GM06990 (cell line): ENCODE measurements around the gene RNF121.

Experiments used
- DNase-seq: peaks from one replicate; pipeline ENCODE4 v3.0.0-alpha.2; 2011; ENCODE audit not compliant: insufficient read length; ENCODE audit errors: extremely low read depth
- H3K27me3 ChIP-seq: replicated peaks from 2 replicates; pipeline ENCODE4 v1.6.0; 2011; ENCODE audit warnings: low read length; ENCODE audit not compliant: control insufficient read depth, insufficient read depth
- H3K36me3 ChIP-seq: 2 replicates; pipeline ENCODE4 v1.5.1; 2011; ENCODE audit warnings: low read length; ENCODE audit not compliant: control insufficient read depth, insufficient read depth
- H3K4me3 ChIP-seq: replicated peaks from 2 replicates; pipeline ENCODE4 v1.5.1; 2011; ENCODE audit warnings: low read depth, mild to moderate bottlenecking, control low read depth, low read length
- CTCF ChIP-seq: IDR thresholded peaks from 2 replicates; pipeline ENCODE4 v1.5.1; 2011; ENCODE audit warnings: low read length, control low read depth, mild to moderate bottlenecking, inconsistent platforms; ENCODE audit not compliant: insufficient read depth, poor library complexity, severe bottlenecking

The RNF121 gene

DNA sequence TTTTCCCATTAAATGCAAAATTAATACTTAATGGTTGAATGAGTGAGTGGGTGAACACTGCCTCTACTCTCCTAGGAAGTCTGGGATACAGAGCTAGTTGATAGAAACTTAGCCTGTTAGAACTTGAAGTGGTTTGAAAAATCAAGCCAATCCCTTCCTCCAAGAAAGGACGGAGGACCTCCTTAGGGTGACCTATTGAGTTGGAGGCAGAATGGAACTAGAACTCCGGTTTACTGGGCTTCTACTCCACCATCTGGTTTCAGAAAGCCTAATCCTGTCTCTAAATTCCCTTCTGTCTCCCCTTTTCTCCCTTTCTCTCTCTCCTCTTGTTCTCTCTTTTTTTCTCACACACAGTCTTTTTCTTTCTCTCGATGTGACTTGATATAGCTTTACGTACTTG lies 50.2 kb downstream of the RNF121 start:
- DNase-seq = no peak
- no peaks in the 10 kb centered on the region for H3K27me3 ChIP-seq
- H3K36me3 ChIP-seq = peaks cover 11% of the 10 kb centered on the region
- TF ChIP-seq CTCF = no peak
- no peak overlapping the region for H3K4me3 ChIP-seq

DNA sequence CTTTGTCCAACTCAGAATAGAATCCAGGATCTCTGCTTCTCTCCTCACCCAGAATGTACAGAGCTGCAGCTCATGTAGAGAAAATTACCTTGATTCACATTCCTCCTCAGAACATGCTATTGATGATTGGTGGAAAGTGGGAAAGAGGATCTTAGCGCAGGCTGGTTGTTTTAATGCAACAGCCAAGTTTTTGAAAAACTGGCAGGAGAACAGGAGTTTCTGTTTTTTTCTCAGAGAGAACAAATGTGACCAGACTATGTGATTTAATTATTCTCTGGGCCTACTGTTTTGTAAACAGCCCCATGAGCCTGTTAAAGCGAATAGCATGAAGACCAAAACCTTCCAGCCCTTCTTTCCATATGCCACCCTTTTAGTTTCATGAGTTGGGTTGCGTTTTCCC lies 50.8 kb downstream of the RNF121 start:
- no peak for DNase-seq
- TF ChIP-seq CTCF = no peak
- Histone ChIP-seq H3K27me3 (no peaks in the 10 kb centered on the region), H3K4me3 (no peak overlapping the region), H3K36me3 (peaks cover 11% of the 10 kb centered on the region)

- no peaks in the 10 kb centered on the region for H3K27me3 ChIP-seq
- TF ChIP-seq CTCF = no peak
- DNase-seq = no peak
- no peak overlapping the region for H3K4me3 ChIP-seq
- H3K36me3 ChIP-seq = peaks cover 10% of the 10 kb centered on the region
Measured at GRCh38 chr11:71986131-71986530, 57.3 kb downstream of the RNF121 start.

DNA sequence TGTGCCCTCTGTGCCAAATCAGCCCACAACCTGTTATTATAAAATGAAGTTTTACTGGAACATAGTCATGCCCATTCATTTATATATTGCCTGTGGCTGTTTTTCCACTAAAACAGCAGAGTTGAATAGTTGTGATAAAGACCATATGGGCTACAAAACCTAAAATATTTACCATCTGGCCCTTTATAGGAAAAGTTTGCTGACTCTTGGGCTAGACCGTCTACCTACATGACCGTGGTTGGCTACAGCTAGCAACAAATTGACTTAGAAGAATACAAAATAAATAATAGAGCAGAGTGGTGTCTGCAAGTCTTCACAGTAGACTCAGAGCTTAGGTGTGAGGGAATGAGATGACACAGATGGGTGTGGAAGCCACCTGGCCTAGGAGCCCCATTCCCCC lies 58.7 kb downstream of the RNF121 start:
- no peak for TF ChIP-seq CTCF
- no peaks in the 10 kb centered on the region for H3K27me3 ChIP-seq
- no peak for DNase-seq
- no peak overlapping the region for H3K4me3 ChIP-seq
- H3K36me3 ChIP-seq = peaks cover 8% of the 10 kb centered on the region

- no peak overlapping the region for H3K4me3 ChIP-seq
- no peak for TF ChIP-seq CTCF
- no peak for DNase-seq
- H3K36me3 ChIP-seq = peaks cover 5% of the 10 kb centered on the region
- H3K27me3 ChIP-seq = no peaks in the 10 kb centered on the region
Measured at GRCh38 chr11:71988050-71988449, 59.2 kb downstream of the RNF121 start.

- peaks cover 9% of the 10 kb centered on the region for H3K36me3 ChIP-seq
- no peak overlapping the region for H3K4me3 ChIP-seq
Measured at GRCh38 chr11:71990701-71991100, 61.9 kb downstream of the RNF121 start.

More at GRCh38 chr11:71990701-71991100, 61.9 kb downstream of the RNF121 start:
- H3K27me3 ChIP-seq = no peaks in the 10 kb centered on the region
- no peak for TF ChIP-seq CTCF
- DNase-seq = no peak
